ENCODE results near the gene TMA7.

Gene TMA7

DNA sequence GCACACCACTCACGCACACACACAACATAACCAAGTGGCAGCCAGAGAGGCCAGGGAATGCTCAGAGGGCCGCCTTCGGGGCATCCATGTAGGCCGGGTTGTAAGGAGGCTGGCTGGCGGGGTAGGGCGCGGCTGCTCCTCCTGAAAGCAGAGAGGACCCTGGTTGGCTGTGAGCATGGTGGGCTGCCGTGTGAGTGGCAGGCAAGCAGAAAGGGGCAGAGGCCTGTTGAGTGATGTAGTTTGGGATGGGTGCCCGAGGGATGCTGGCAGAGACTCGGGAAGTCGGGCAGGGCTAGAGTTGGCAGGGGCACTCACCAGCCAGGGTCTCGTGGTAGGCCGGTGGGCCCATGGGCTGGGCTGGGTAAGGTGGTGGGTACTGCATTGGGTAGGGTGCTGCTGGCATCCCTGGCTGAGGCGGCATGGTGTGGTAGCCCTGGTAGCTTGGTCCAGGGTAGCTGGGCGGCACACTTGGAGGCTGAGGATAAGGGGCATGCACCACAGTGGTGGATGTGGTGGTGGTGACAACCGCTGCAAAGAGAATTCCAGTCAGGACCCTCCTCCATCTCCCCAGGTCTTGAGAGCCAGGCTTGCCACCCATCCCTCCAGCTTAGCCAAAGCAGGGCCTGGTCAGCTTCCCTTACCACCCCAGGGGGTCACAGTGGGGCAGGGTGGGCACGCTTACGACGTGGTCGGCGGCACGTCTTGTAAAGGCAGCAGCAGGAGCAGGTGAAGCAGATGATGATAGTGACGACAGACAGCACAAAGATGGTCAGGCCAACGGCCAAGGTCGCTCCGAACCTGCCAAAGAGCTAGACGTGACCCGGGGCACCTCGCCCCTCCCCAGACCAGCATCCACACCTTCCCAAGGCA lies 29.2 kb downstream of the TMA7 start:
- no peak for TF ChIP-seq GABPA (IDR thresholded peaks at IDR 0.05; ENCODE audit: low read depth)
- TF ChIP-seq POLR2AphosphoS5 (IDR thresholded peaks at IDR 0.05; ENCODE audit: low read depth): no peak
- TF ChIP-seq, protein P1, sequence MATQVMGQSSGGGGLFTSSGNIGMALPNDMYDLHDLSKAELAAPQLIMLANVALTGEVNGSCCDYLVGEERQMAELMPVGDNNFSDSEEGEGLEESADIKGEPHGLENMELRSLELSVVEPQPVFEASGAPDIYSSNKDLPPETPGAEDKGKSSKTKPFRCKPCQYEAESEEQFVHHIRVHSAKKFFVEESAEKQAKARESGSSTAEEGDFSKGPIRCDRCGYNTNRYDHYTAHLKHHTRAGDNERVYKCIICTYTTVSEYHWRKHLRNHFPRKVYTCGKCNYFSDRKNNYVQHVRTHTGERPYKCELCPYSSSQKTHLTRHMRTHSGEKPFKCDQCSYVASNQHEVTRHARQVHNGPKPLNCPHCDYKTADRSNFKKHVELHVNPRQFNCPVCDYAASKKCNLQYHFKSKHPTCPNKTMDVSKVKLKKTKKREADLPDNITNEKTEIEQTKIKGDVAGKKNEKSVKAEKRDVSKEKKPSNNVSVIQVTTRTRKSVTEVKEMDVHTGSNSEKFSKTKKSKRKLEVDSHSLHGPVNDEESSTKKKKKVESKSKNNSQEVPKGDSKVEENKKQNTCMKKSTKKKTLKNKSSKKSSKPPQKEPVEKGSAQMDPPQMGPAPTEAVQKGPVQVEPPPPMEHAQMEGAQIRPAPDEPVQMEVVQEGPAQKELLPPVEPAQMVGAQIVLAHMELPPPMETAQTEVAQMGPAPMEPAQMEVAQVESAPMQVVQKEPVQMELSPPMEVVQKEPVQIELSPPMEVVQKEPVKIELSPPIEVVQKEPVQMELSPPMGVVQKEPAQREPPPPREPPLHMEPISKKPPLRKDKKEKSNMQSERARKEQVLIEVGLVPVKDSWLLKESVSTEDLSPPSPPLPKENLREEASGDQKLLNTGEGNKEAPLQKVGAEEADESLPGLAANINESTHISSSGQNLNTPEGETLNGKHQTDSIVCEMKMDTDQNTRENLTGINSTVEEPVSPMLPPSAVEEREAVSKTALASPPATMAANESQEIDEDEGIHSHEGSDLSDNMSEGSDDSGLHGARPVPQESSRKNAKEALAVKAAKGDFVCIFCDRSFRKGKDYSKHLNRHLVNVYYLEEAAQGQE (IDR thresholded peaks at IDR 0.05; ENCODE audit: insufficient replicate concordance, low read depth): no peak
- TF ChIP-seq SPI1 (IDR thresholded peaks at IDR 0.05; ENCODE audit: borderline replicate concordance, low read depth): no peak
- TF ChIP-seq, protein P2, sequence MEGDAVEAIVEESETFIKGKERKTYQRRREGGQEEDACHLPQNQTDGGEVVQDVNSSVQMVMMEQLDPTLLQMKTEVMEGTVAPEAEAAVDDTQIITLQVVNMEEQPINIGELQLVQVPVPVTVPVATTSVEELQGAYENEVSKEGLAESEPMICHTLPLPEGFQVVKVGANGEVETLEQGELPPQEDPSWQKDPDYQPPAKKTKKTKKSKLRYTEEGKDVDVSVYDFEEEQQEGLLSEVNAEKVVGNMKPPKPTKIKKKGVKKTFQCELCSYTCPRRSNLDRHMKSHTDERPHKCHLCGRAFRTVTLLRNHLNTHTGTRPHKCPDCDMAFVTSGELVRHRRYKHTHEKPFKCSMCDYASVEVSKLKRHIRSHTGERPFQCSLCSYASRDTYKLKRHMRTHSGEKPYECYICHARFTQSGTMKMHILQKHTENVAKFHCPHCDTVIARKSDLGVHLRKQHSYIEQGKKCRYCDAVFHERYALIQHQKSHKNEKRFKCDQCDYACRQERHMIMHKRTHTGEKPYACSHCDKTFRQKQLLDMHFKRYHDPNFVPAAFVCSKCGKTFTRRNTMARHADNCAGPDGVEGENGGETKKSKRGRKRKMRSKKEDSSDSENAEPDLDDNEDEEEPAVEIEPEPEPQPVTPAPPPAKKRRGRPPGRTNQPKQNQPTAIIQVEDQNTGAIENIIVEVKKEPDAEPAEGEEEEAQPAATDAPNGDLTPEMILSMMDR (IDR thresholded peaks at IDR 0.05; ENCODE audit: insufficient read depth, low read length): no peak
- Histone ChIP-seq H3K4me3 (replicated peaks; ENCODE audit: insufficient read depth, low read length) (no peak overlapping the region), H3K27ac (replicated peaks) (no peak overlapping the region), H3K27me3 (ENCODE audit: insufficient read depth, poor library complexity, severe bottlenecking) (no peaks in the 10 kb centered on the region)
- no peak for DNase-seq (ENCODE audit: low read depth in 1 of 2, low spot score in 1 of 2)

DNA sequence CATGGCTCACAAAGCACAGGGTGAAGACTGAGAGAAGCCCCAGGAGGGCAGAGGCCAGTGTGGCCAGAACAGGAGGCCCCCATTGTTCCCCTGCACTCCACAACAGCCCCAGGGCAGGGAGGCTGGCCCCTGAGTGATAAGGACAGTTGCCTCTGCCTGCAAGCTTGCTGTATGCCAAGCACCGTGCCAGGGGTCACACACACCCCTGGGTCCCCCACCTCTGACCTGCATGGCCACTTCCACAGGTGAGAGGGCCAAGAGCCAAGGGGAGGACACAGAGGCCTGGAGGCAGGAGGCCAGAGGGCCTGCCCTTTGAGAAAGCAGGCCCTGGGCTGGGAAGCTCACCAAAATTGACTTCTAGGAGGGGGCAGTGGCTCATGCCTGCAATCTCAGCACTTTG lies 30.2 kb downstream of the TMA7 start:
- peak overlapping the region; percentile 22; the same call in 1 of the 2 replicates for H3K27ac ChIP-seq (replicated peaks)
- H3K27me3 ChIP-seq (ENCODE audit: insufficient read depth, poor library complexity, severe bottlenecking): no peaks in the 10 kb centered on the region
- TF ChIP-seq, protein P2 (IDR thresholded peaks at IDR 0.05; ENCODE audit: insufficient read depth, low read length): no peak
- TF ChIP-seq SPI1 (IDR thresholded peaks at IDR 0.05; ENCODE audit: borderline replicate concordance, low read depth) (no peak), POLR2AphosphoS5 (IDR thresholded peaks at IDR 0.05; ENCODE audit: low read depth) (no peak), GABPA (IDR thresholded peaks at IDR 0.05; ENCODE audit: low read depth) (no peak)
- TF ChIP-seq, protein P1 (IDR thresholded peaks at IDR 0.05; ENCODE audit: insufficient replicate concordance, low read depth): no peak
- H3K4me3 ChIP-seq (replicated peaks; ENCODE audit: insufficient read depth, low read length): no peak overlapping the region
- DNase-seq (ENCODE audit: low read depth in 1 of 2, low spot score in 1 of 2): no peak

DNA sequence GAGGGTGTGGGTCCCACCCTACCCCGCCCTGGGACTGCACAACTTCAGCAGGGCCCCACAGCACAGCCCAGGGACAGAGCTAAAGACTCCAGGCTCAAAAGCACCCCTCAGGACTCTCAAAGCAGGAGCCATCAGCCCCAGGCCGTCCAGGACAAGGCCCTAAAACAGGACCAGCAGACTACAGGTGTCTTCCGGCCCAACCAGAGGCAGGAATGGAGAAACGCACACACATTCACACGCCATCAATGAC lies 32.5 kb downstream of the TMA7 start:
- Histone ChIP-seq H3K4me3 (replicated peaks; ENCODE audit: insufficient read depth, low read length) (peak overlapping the region; percentile 76), H3K27me3 (ENCODE audit: insufficient read depth, poor library complexity, severe bottlenecking) (no peaks in the 10 kb centered on the region), H3K27ac (replicated peaks) (peak overlapping the region; percentile 82)
- no peak for DNase-seq (ENCODE audit: low read depth in 1 of 2, low spot score in 1 of 2)
- TF ChIP-seq, protein P1 (IDR thresholded peaks at IDR 0.05; ENCODE audit: insufficient replicate concordance, low read depth): peak; percentile 21
- no peak for TF ChIP-seq GABPA (IDR thresholded peaks at IDR 0.05; ENCODE audit: low read depth)

Measured in HL-60 (cell line).